SK-N-SH (cell line): ENCODE data around the gene DOK3. TPM values are rescaled to one million over a fixed set of nuclear protein-coding genes. Genes with fewer than 3 reads are reported as not detected.

Experiments used
- CTCF ChIA-PET: fragments of 300-600, 350-600 bp; formaldehyde crosslinking; extraction: SDS; loops from one replicate; lab custom pipeline; 2021; lab: Yijun Ruan, JAX
- POLR2A ChIA-PET: fragments of 350-600 bp; sonication (Branson Sonifier 250); formaldehyde crosslinking; extraction: SDS; loops from one replicate; lab custom pipeline; 2020; ENCODE audit warnings: antibody characterized with exemption, inconsistent platforms; lab: Yijun Ruan, JAX
- DNase-seq: peaks from one replicate; pipeline ENCODE4 v3.0.0; 2012
- H2AFZ ChIP-seq: fragments of 200-600 bp; sonication (generic); 2 replicates; pipeline ENCODE4 v1.8.1; 2016; ENCODE audit warnings: antibody characterized with exemption, mild to moderate bottlenecking, low read depth
- H3F3A ChIP-seq: fragments of 200-600 bp; sonication (generic); replicated peaks from 2 replicates; pipeline ENCODE3; 2016; ENCODE audit warnings: antibody characterized with exemption, mild to moderate bottlenecking; ENCODE audit not compliant: insufficient read depth
- H3K27ac ChIP-seq, 2 experiments: fragments of 200-500 bp in 1 of 2; fragments of 200-600 bp in 1 of 2; sonication (Bioruptor generic) in 1 of 2; sonication (generic), shearing (Covaris generic) in 1 of 2; 2 replicates each; pipeline versions ENCODE4 v1.5.1 to v1.6.1; 2014 to 2016; ENCODE audit warnings: low read depth in 2 of 2, inconsistent platforms in 1 of 2, low read length in 1 of 2, mild to moderate bottlenecking in 1 of 2, mixed read lengths in 1 of 2
- H3K27me3 ChIP-seq: fragments of 200-600 bp; sonication (generic), shearing (Covaris generic); 2 replicates; pipeline ENCODE4 v1.6.1; 2016; ENCODE audit warnings: mixed run types; ENCODE audit not compliant: insufficient read depth
- H3K36me3 ChIP-seq, 2 experiments: fragments of 200-500 bp in 1 of 2; fragments of 200-600 bp in 1 of 2; sonication (Bioruptor generic) in 1 of 2; sonication (generic) in 1 of 2; replicated peaks in 1 of 2; 2 replicates each; pipeline versions ENCODE3 to v1.5.1; 2014 to 2016; ENCODE audit warnings: low read length in 1 of 2, mild to moderate bottlenecking in 1 of 2; ENCODE audit not compliant: insufficient read depth in 2 of 2, control insufficient read depth in 1 of 2
- H3K4me1 ChIP-seq, 2 experiments: fragments of 200-500 bp in 1 of 2; fragments of 200-600 bp in 1 of 2; sonication (Bioruptor generic) in 1 of 2; sonication (generic), shearing (Covaris generic) in 1 of 2; 2 replicates each; pipeline versions ENCODE4 v1.5.1 to v1.6.1; 2014 to 2016; ENCODE audit warnings: low read depth in 1 of 2, low read length in 1 of 2, mixed run types in 1 of 2; ENCODE audit not compliant: insufficient read depth in 2 of 2, control insufficient read depth in 1 of 2
- H3K4me2 ChIP-seq: fragments of 200-600 bp; sonication (generic), shearing (Covaris generic); 2 replicates; pipeline ENCODE4 v1.6.1; 2017; ENCODE audit warnings: mixed run types
- H3K4me3 ChIP-seq, 2 experiments: fragments of 200-500 bp in 1 of 2; fragments of 200-600 bp in 1 of 2; sonication (Bioruptor generic) in 1 of 2; sonication (generic), shearing (Covaris generic) in 1 of 2; 2 replicates each; pipeline versions ENCODE4 v1.5.1 to v1.8.1; 2014 to 2016; ENCODE audit warnings: low read depth in 2 of 2, inconsistent platforms in 1 of 2, low read length in 1 of 2, mild to moderate bottlenecking in 1 of 2, mixed read lengths in 1 of 2, moderate library complexity in 1 of 2
- H3K79me2 ChIP-seq: fragments of 200-600 bp; sonication (generic); 2 replicates; pipeline ENCODE4 v1.8.1; 2017; ENCODE audit warnings: mild to moderate bottlenecking; ENCODE audit not compliant: insufficient read depth
- H3K9ac ChIP-seq: fragments of 200-600 bp; sonication (generic); 2 replicates; pipeline ENCODE4 v1.6.1; 2017; ENCODE audit warnings: mixed run types
- H3K9me2 ChIP-seq: fragments of 200-600 bp; sonication (generic); 2 replicates; pipeline ENCODE4 v1.6.1; 2017; ENCODE audit warnings: mixed run types
- H3K9me3 ChIP-seq: fragments of 200-600 bp; sonication (generic); 2 replicates; pipeline ENCODE4 v1.6.1; 2017; ENCODE audit warnings: mixed run types, mild to moderate bottlenecking, moderate library complexity
- H4K20me1 ChIP-seq: fragments of 200-600 bp; sonication (generic); 2 replicates; pipeline ENCODE4 v1.6.1; 2017; ENCODE audit warnings: mild to moderate bottlenecking, mixed run types; ENCODE audit not compliant: insufficient read depth
- CHD2 ChIP-seq: fragments of 150-350 bp; IDR thresholded peaks from 2 replicates; pipeline ENCODE4 v1.6.1; 2018; ENCODE audit warnings: low read length; ENCODE audit not compliant: partially characterized antibody
- ELF1 ChIP-seq: IDR thresholded peaks from 2 replicates; pipeline ENCODE4 v1.4.0; 2012
- EP300 ChIP-seq, 2 experiments: IDR thresholded peaks; 2 replicates each; pipeline versions ENCODE4 v1.4.0 to v1.6.1; 2012; ENCODE audit warnings: borderline replicate concordance in 1 of 2, low read depth in 1 of 2, low read length in 1 of 2
- FOXJ3 ChIP-seq: sonication (generic); formaldehyde crosslinking; IDR thresholded peaks from 2 replicates; pipeline ENCODE4 v1.5.1; 2020; ENCODE audit warnings: mild to moderate bottlenecking, missing genetic modification reagents
- GABPA ChIP-seq: IDR thresholded peaks from 2 replicates; pipeline ENCODE4 v1.4.0; 2012; ENCODE audit warnings: low read depth, mild to moderate bottlenecking
- GATA2 ChIP-seq: sonication (generic); formaldehyde crosslinking; IDR thresholded peaks from 2 replicates; pipeline ENCODE4 v1.5.0; 2020; ENCODE audit warnings: mild to moderate bottlenecking, missing genetic modification reagents
- JUND ChIP-seq: IDR thresholded peaks from 2 replicates; pipeline ENCODE4 v1.4.0; 2012
- MXI1 ChIP-seq: IDR thresholded peaks from 2 replicates; pipeline ENCODE4 v1.6.1; 2012; ENCODE audit warnings: mild to moderate bottlenecking, low read depth, low read length, improper control_type of control experiment
- NRF1 ChIP-seq: IDR thresholded peaks from 2 replicates; pipeline ENCODE4 v1.6.1; 2012; ENCODE audit warnings: low read depth, mild to moderate bottlenecking, low read length
- RAD21 ChIP-seq: IDR thresholded peaks from 2 replicates; pipeline ENCODE4 v1.6.1; 2012; ENCODE audit warnings: mild to moderate bottlenecking, low read length
- RCOR1 ChIP-seq: fragments of 150-350 bp; IDR thresholded peaks from 2 replicates; pipeline ENCODE4 v1.6.1; 2017; ENCODE audit warnings: antibody characterized with exemption, low read length
- RXRA ChIP-seq: IDR thresholded peaks from 2 replicates; pipeline ENCODE4 v1.4.0; 2012; ENCODE audit warnings: low read depth, mild to moderate bottlenecking, borderline replicate concordance
- TAF1 ChIP-seq: IDR thresholded peaks from 2 replicates; pipeline ENCODE4 v1.6.1; 2012; ENCODE audit warnings: low read depth, mild to moderate bottlenecking, low read length, moderate library complexity, borderline replicate concordance
- YY1 ChIP-seq: IDR thresholded peaks from 2 replicates; pipeline ENCODE4 v1.4.0; 2012; ENCODE audit warnings: low read depth, mild to moderate bottlenecking
- ZBTB33 ChIP-seq: IDR thresholded peaks from 2 replicates; pipeline ENCODE4 v1.4.0; 2012; ENCODE audit warnings: low read depth, borderline replicate concordance
- WGBS: methylation state at CpG from one replicate; pipeline ENCODE4 v1.1.6; 2017; ENCODE audit warnings: low lambda C conversion rate; 5-methylcytosine and 5-hydroxymethylcytosine counted together
- polyA plus RNA-seq, 3 experiments: library from polyadenylated mRNA; depleted of rRNA; stranded (reverse); fragments of >200 nt; gene quantifications; 2 replicates each; pipeline ENCODE4 v1.2.3, GENCODE V29; 2012
- TF ChIP-seq, protein P1 (sequence below): IDR thresholded peaks from 2 replicates; pipeline ENCODE4 v1.6.1; 2012; ENCODE audit warnings: mild to moderate bottlenecking, low read depth, low read length, moderate library complexity
- TF ChIP-seq, protein P2 (sequence below): IDR thresholded peaks from 2 replicates; pipeline ENCODE4; 2012
- TF ChIP-seq, protein P3 (sequence below): IDR thresholded peaks from 2 replicates; pipeline ENCODE4 v1.4.0; 2012; ENCODE audit warnings: low read depth

Gene DOK3
- polyA plus RNA-seq, 1 of the 3 experiments (the other 2 are of a cell fraction) = 2.2 TPM

- Histone ChIP-seq H3K27ac (no peak overlapping the region), H2AFZ (no peak overlapping the region), H3K9me3 (no peaks in the 10 kb centered on the region), H3K4me1 (peaks cover 0 to 12% of the 10 kb centered on the region in 2 experiments; a peak in 1 of 4 replicates), H3K4me3 (no peak overlapping the region), H3K9me2 (no peaks in the 10 kb centered on the region), H3F3A (no peaks in the 10 kb centered on the region), H3K79me2 (0 out of 2 replicates have a peak, but pooled peaks cover 7% of the 10 kb centered on the region), H4K20me1 (no peaks in the 10 kb centered on the region), H3K36me3 (peaks cover 23 to 88% of the 10 kb centered on the region in 2 experiments), H3K4me2 (no peak overlapping the region), H3K9ac (no peak overlapping the region), H3K27me3 (no peaks in the 10 kb centered on the region)
- CTCF ChIA-PET = interaction anchor here (0.9 to 1.2 kb wide), 3 partner anchors 8 to 34 kb away, joined by 3 read pairs; partner anchors contain the start of gene DDX41
- POLR2A ChIA-PET = no interaction called here
- DNase-seq = no peak
- WGBS = 92% methylated on average over 10 of the region's 10 CpGs
- no peak for TF ChIP-seq RCOR1
- TF ChIP-seq NRF1 = no peak
- no peak for TF ChIP-seq GABPA
- TF ChIP-seq ZBTB33 = no peak
- no peak for TF ChIP-seq ELF1
Observed at GRCh38 chr5:177524941-177525655, 15.5 kb upstream of the DOK3 start.

GRCh38 chr5:177524539-177524900 lies 14.9 kb upstream of the DOK3 start:
- peaks cover 8% of the 10 kb centered on the region; the same call in 1 of the 2 replicates for H3K79me2 ChIP-seq
- WGBS = 91% methylated on average over 10 of the region's 12 CpGs
- POLR2A ChIA-PET = interaction anchor here (0.8 kb wide), 1 partner anchor 18 kb away, joined by 3 read pairs; no protein-coding TSS in a partner anchor
- TF ChIP-seq RAD21 (no peak), ELF1 (no peak), TAF1 (no peak), YY1 (no peak), CHD2 (no peak), EP300 (IDR thresholded peaks at IDR 0.05; ENCODE audit: borderline replicate concordance in 1 of 2, low read depth in 1 of 2, low read length in 1 of 2) (no peak), FOXJ3 (no peak), GATA2 (no peak), MXI1 (no peak), JUND (no peak), NRF1 (no peak), ZBTB33 (no peak), RXRA (no peak)
- TF ChIP-seq, protein P1, sequence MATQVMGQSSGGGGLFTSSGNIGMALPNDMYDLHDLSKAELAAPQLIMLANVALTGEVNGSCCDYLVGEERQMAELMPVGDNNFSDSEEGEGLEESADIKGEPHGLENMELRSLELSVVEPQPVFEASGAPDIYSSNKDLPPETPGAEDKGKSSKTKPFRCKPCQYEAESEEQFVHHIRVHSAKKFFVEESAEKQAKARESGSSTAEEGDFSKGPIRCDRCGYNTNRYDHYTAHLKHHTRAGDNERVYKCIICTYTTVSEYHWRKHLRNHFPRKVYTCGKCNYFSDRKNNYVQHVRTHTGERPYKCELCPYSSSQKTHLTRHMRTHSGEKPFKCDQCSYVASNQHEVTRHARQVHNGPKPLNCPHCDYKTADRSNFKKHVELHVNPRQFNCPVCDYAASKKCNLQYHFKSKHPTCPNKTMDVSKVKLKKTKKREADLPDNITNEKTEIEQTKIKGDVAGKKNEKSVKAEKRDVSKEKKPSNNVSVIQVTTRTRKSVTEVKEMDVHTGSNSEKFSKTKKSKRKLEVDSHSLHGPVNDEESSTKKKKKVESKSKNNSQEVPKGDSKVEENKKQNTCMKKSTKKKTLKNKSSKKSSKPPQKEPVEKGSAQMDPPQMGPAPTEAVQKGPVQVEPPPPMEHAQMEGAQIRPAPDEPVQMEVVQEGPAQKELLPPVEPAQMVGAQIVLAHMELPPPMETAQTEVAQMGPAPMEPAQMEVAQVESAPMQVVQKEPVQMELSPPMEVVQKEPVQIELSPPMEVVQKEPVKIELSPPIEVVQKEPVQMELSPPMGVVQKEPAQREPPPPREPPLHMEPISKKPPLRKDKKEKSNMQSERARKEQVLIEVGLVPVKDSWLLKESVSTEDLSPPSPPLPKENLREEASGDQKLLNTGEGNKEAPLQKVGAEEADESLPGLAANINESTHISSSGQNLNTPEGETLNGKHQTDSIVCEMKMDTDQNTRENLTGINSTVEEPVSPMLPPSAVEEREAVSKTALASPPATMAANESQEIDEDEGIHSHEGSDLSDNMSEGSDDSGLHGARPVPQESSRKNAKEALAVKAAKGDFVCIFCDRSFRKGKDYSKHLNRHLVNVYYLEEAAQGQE = no peak
- TF ChIP-seq, protein P2, sequence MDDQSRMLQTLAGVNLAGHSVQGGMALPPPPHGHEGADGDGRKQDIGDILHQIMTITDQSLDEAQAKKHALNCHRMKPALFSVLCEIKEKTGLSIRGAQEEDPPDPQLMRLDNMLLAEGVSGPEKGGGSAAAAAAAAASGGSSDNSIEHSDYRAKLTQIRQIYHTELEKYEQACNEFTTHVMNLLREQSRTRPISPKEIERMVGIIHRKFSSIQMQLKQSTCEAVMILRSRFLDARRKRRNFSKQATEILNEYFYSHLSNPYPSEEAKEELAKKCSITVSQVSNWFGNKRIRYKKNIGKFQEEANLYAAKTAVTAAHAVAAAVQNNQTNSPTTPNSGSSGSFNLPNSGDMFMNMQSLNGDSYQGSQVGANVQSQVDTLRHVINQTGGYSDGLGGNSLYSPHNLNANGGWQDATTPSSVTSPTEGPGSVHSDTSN = no peak
- TF ChIP-seq, protein P3, sequence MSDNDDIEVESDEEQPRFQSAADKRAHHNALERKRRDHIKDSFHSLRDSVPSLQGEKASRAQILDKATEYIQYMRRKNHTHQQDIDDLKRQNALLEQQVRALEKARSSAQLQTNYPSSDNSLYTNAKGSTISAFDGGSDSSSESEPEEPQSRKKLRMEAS = no peak

More at GRCh38 chr5:177524539-177524900, 14.9 kb upstream of the DOK3 start:
- CTCF ChIA-PET = interaction anchor here (0.9 kb wide), 1 partner anchor 33 kb away, joined by 3 read pairs; no protein-coding TSS in a partner anchor
- no peak for DNase-seq
- Histone ChIP-seq H3K27ac (no peak overlapping the region), H3K9me3 (no peaks in the 10 kb centered on the region), H3K9me2 (no peaks in the 10 kb centered on the region), H2AFZ (no peak overlapping the region), H3K4me3 (no peak overlapping the region), H3K36me3 (peaks cover 24 to 85% of the 10 kb centered on the region in 2 experiments), H3K4me1 (peaks cover 0 to 6% of the 10 kb centered on the region in 2 experiments; a peak in 1 of 4 replicates), H4K20me1 (no peaks in the 10 kb centered on the region), H3F3A (peaks cover 3% of the 10 kb centered on the region), H3K27me3 (no peaks in the 10 kb centered on the region), H3K4me2 (no peak overlapping the region), H3K9ac (no peak overlapping the region)
